Neural progenitor cell (in vitro differentiated cells): Measurements from ENCODE around the gene F8A2. TPM values are rescaled to one million over a fixed set of nuclear protein-coding genes. Genes with fewer than 3 reads are reported as not detected.
"Not testable (repeated sequence)": the region's sequence is repeated elsewhere in the genome, so short reads cannot be mapped to it uniquely, and the experiment has no call there.

Experiments used
- DNase-seq: peaks from one replicate; pipeline ENCODE4 v3.0.0-alpha.2; 2016; ENCODE audit warnings: low spot score
- H2AFZ ChIP-seq: fragments of 200-600 bp; sonication (generic); replicated peaks from 2 replicates; pipeline ENCODE4 v1.6.1; 2016; ENCODE audit warnings: antibody characterized with exemption
- H3F3A ChIP-seq: fragments of 200-600 bp; sonication (generic); 2 replicates; pipeline ENCODE4 v1.6.1; 2016; ENCODE audit warnings: antibody characterized with exemption, low read depth
- H3K27ac ChIP-seq: fragments of 200-600 bp; sonication (generic); 2 replicates; pipeline ENCODE4 v1.5.1; 2016; ENCODE audit warnings: mild to moderate bottlenecking
- H3K27me3 ChIP-seq: fragments of 200-600 bp; sonication (generic); 2 replicates; pipeline ENCODE4 v1.6.1; 2016; ENCODE audit warnings: mild to moderate bottlenecking, moderate library complexity
- H3K36me3 ChIP-seq: fragments of 200-600 bp; sonication (generic); 2 replicates; pipeline ENCODE4 v1.5.1; 2016
- H3K4me1 ChIP-seq: fragments of 200-600 bp; sonication (generic); 2 replicates; pipeline ENCODE4 v1.6.1; 2016; ENCODE audit warnings: mixed run types
- H3K4me2 ChIP-seq: fragments of 200-600 bp; sonication (generic); 2 replicates; pipeline ENCODE4 v1.6.1; 2016
- H3K4me3 ChIP-seq: fragments of 200-600 bp; sonication (generic); 2 replicates; pipeline ENCODE4 v1.5.1; 2016
- H3K79me2 ChIP-seq: fragments of 200-600 bp; sonication (generic); 2 replicates; pipeline ENCODE4 v1.6.1; 2016; ENCODE audit warnings: low read depth
- H3K9ac ChIP-seq: fragments of 200-600 bp; sonication (generic); 2 replicates; pipeline ENCODE4 v1.6.1; 2016
- H3K9me3 ChIP-seq: fragments of 200-600 bp; sonication (generic); 2 replicates; pipeline ENCODE4 v1.5.1; 2016; ENCODE audit warnings: low read depth
- H4K20me1 ChIP-seq: fragments of 200-600 bp; sonication (generic); 2 replicates; pipeline ENCODE4 v1.6.1; 2016; ENCODE audit warnings: low read depth
- H3K27ac Mint-ChIP-seq: 3 replicates; pipeline ENCODE4 v1.8.0; 2021; ENCODE audit warnings: mixed read lengths
- H3K27me3 Mint-ChIP-seq: 2 replicates; pipeline ENCODE4 v1.8.0; 2022; ENCODE audit warnings: low read depth, mild to moderate bottlenecking, inconsistent platforms, moderate library complexity, mixed read lengths; ENCODE audit not compliant: insufficient read depth
- H3K36me3 Mint-ChIP-seq: 3 replicates; pipeline ENCODE4 v1.8.0; 2021; ENCODE audit warnings: mixed read lengths
- H3K4me1 Mint-ChIP-seq: 3 replicates; pipeline ENCODE4 v1.8.0; 2021; ENCODE audit warnings: mixed read lengths
- H3K4me3 Mint-ChIP-seq: 3 replicates; pipeline ENCODE4 v1.8.0; 2021; ENCODE audit warnings: mild to moderate bottlenecking, moderate library complexity, mixed read lengths
- H3K9me3 Mint-ChIP-seq: 3 replicates; pipeline ENCODE4 v1.8.0; 2020; ENCODE audit warnings: mixed read lengths
- CTCF ChIP-seq: fragments of 200-600 bp; sonication (generic); IDR thresholded peaks from 2 replicates; pipeline ENCODE4 v1.5.1; 2017; ENCODE audit warnings: antibody characterized with exemption, mild to moderate bottlenecking
- EZH2 ChIP-seq: fragments of 200-600 bp; sonication (generic); IDR thresholded peaks from 2 replicates; pipeline ENCODE4 v1.6.1; 2017; ENCODE audit warnings: antibody characterized with exemption, mild to moderate bottlenecking, moderate library complexity
- EZH2phosphoT487 ChIP-seq: fragments of 200-600 bp; sonication (generic); IDR thresholded peaks from 2 replicates; pipeline ENCODE4 v1.6.1; 2017; ENCODE audit warnings: antibody characterized with exemption
- total RNA-seq: library from RNA; depleted of rRNA; stranded (reverse); fragments of >200 nt; gene quantifications from 2 replicates; pipeline ENCODE4 v1.2.3, GENCODE V29; 2015; ENCODE audit warnings: low replicate concordance

F8A2 gene
- total RNA-seq, 1 donor from 2014 or later, result not detected

- not testable (repeated sequence) for H3K9me3 ChIP-seq, H3K4me3 Mint-ChIP-seq, H3K27ac ChIP-seq, H3K79me2 ChIP-seq, H3K27ac Mint-ChIP-seq, H3K4me1 Mint-ChIP-seq, H3K4me3 ChIP-seq, H3K27me3 ChIP-seq, H4K20me1 ChIP-seq, H3K4me1 ChIP-seq, H3K27me3 Mint-ChIP-seq, H2AFZ ChIP-seq, H3K4me2 ChIP-seq, H3K36me3 ChIP-seq, DNase-seq, H3K36me3 Mint-ChIP-seq, H3F3A ChIP-seq, H3K9me3 Mint-ChIP-seq, H3K9ac ChIP-seq
Measured at GRCh38 chrX:155363712-155364111, 18.2 kb upstream of the F8A2 start.

- not testable (repeated sequence) for H3K36me3 Mint-ChIP-seq, H3K27me3 Mint-ChIP-seq, H3F3A ChIP-seq, H3K4me1 Mint-ChIP-seq, H3K27ac Mint-ChIP-seq, H3K36me3 ChIP-seq, H3K4me3 Mint-ChIP-seq, H3K9ac ChIP-seq, H2AFZ ChIP-seq, H3K4me1 ChIP-seq, H4K20me1 ChIP-seq, H3K4me3 ChIP-seq, H3K27ac ChIP-seq, H3K27me3 ChIP-seq, H3K79me2 ChIP-seq, H3K9me3 Mint-ChIP-seq, H3K9me3 ChIP-seq, H3K4me2 ChIP-seq, DNase-seq
Measured at GRCh38 chrX:155373777-155374458, 8.0 kb upstream of the F8A2 start.

- H3K4me2 ChIP-seq, H3K27me3 Mint-ChIP-seq, H3K4me1 Mint-ChIP-seq, H3K27ac Mint-ChIP-seq, H3K36me3 Mint-ChIP-seq, H3K9me3 Mint-ChIP-seq, H3K36me3 ChIP-seq, H2AFZ ChIP-seq, H4K20me1 ChIP-seq, H3K4me3 Mint-ChIP-seq, H3K9ac ChIP-seq, H3K79me2 ChIP-seq, H3K4me1 ChIP-seq, H3K4me3 ChIP-seq, H3K27ac ChIP-seq, DNase-seq, H3K9me3 ChIP-seq, H3F3A ChIP-seq, H3K27me3 ChIP-seq: not testable (repeated sequence)
Measured at GRCh38 chrX:155379802-155380201, 2.1 kb upstream of the F8A2 start.

- H3K27me3 Mint-ChIP-seq, H3K4me3 ChIP-seq, H4K20me1 ChIP-seq, H3K27ac ChIP-seq, H3K9me3 Mint-ChIP-seq, H3F3A ChIP-seq, H3K27ac Mint-ChIP-seq, H3K79me2 ChIP-seq, H3K4me3 Mint-ChIP-seq, H3K27me3 ChIP-seq, H3K36me3 Mint-ChIP-seq, H3K4me1 ChIP-seq, H3K36me3 ChIP-seq, DNase-seq, H3K9ac ChIP-seq, H3K4me2 ChIP-seq, H3K4me1 Mint-ChIP-seq, H2AFZ ChIP-seq, H3K9me3 ChIP-seq: not testable (repeated sequence)
Measured at GRCh38 chrX:155382529-155382967, 653 bp downstream of the F8A2 start.

GRCh38 chrX:155389634-155390033 is 7.7 kb downstream of the F8A2 start:
- Mint-ChIP-seq H3K9me3 (peaks cover 45% of the 10 kb centered on the region), H3K4me3 (no peak overlapping the region), H3K27ac (no peak overlapping the region), H3K36me3 (peaks cover 8% of the 10 kb centered on the region), H3K27me3 (peaks cover 2% of the 10 kb centered on the region), H3K4me1 (no peaks in the 10 kb centered on the region)
- Histone ChIP-seq H3K4me1 (no peaks in the 10 kb centered on the region), H3K4me3 (no peak overlapping the region), H2AFZ (no peak overlapping the region), H3K79me2 (no peaks in the 10 kb centered on the region), H3F3A (no peaks in the 10 kb centered on the region), H3K27ac (no peak overlapping the region), H3K9ac (no peak overlapping the region), H3K9me3 (peaks cover 10% of the 10 kb centered on the region), H3K36me3 (no peaks in the 10 kb centered on the region), H3K4me2 (no peak overlapping the region), H4K20me1 (no peaks in the 10 kb centered on the region), H3K27me3 (no peaks in the 10 kb centered on the region)
- TF ChIP-seq EZH2phosphoT487 (no peak), EZH2 (no peak), CTCF (no peak)
- no peak for DNase-seq

- H3K9me3 Mint-ChIP-seq, result peaks cover 36% of the 10 kb centered on the region
- H3K79me2 ChIP-seq, H3K4me3 Mint-ChIP-seq, H3K27me3 ChIP-seq, H3K27ac Mint-ChIP-seq, H3F3A ChIP-seq, H3K27ac ChIP-seq, H3K4me3 ChIP-seq, H4K20me1 ChIP-seq, H3K36me3 Mint-ChIP-seq, H3K4me2 ChIP-seq, H3K36me3 ChIP-seq, H2AFZ ChIP-seq, H3K4me1 ChIP-seq, H3K4me1 Mint-ChIP-seq, H3K27me3 Mint-ChIP-seq, H3K9ac ChIP-seq, DNase-seq: not testable (repeated sequence)
- H3K9me3 ChIP-seq, result peaks cover 16% of the 10 kb centered on the region
Measured at GRCh38 chrX:155394747-155395276, 12.9 kb downstream of the F8A2 start.
